Activated CD4-positive, alpha-beta T cell treated with anti-CD3 and anti-CD28 coated beads, Interleukin-2, amount 50 U/mL, for 16 hours (primary cell): Measurements from ENCODE around the gene VPS13C.

Experiments used
- DNase-seq: peaks from one replicate; pipeline ENCODE4 v3.0.0-alpha.2; 2020

The VPS13C gene

GRCh38 chr15:61849447-61849846, 210.8 kb downstream of the VPS13C start:
- no peak for DNase-seq

GRCh38 chr15:61841466-61841865, 218.8 kb downstream of the VPS13C start:
- peak; percentile 56 for DNase-seq

- peak; percentile 12 for DNase-seq
These were observed 220.2 kb downstream of the VPS13C start for GRCh38 chr15:61840090-61840489.

- no peak for DNase-seq
These were observed 220.7 kb downstream of the VPS13C start for GRCh38 chr15:61839546-61839945.

- DNase-seq = peak; percentile 52
These were observed 224.6 kb downstream of the VPS13C start for GRCh38 chr15:61835496-61836106.

- no peak for DNase-seq
These were observed 225.2 kb downstream of the VPS13C start for GRCh38 chr15:61835029-61835428.

GRCh38 chr15:61834076-61834697, 226.1 kb downstream of the VPS13C start:
- peak; percentile 71 for DNase-seq

- DNase-seq = no peak
These were observed 228.0 kb downstream of the VPS13C start for GRCh38 chr15:61832223-61832622.

GRCh38 chr15:61831505-61831921, 228.7 kb downstream of the VPS13C start:
- no peak for DNase-seq

- no peak for DNase-seq
These were observed 229.5 kb downstream of the VPS13C start for GRCh38 chr15:61830536-61831330.

- DNase-seq = no peak
These were observed 230.7 kb downstream of the VPS13C start for GRCh38 chr15:61829514-61829889.

- no peak for DNase-seq
These were observed 231.3 kb downstream of the VPS13C start for GRCh38 chr15:61828860-61829513.

GRCh38 chr15:61828008-61828407, 232.2 kb downstream of the VPS13C start:
- DNase-seq = no peak

- no peak for DNase-seq
These were observed 233.1 kb downstream of the VPS13C start for GRCh38 chr15:61827131-61827530.

- no peak for DNase-seq
These were observed 236.0 kb downstream of the VPS13C start for GRCh38 chr15:61824291-61824690.

GRCh38 chr15:61822511-61822910, 237.7 kb downstream of the VPS13C start:
- DNase-seq = no peak

- no peak for DNase-seq
These were observed 239.3 kb downstream of the VPS13C start for GRCh38 chr15:61820951-61821350.

- DNase-seq = no peak
These were observed 240.0 kb downstream of the VPS13C start for GRCh38 chr15:61820212-61820611.

- no peak for DNase-seq
These were observed 240.9 kb downstream of the VPS13C start for GRCh38 chr15:61819386-61819785.

- DNase-seq = no peak
These were observed 241.4 kb downstream of the VPS13C start for GRCh38 chr15:61818801-61819200.

- DNase-seq = no peak
These were observed 243.4 kb downstream of the VPS13C start for GRCh38 chr15:61816856-61817255.

- no peak for DNase-seq
These were observed 244.7 kb downstream of the VPS13C start for GRCh38 chr15:61815356-61816083.

- no peak for DNase-seq
These were observed 247.8 kb downstream of the VPS13C start for GRCh38 chr15:61812476-61812875.
